ENCODE measurements around the gene THRB. TPM values are rescaled to one million over a fixed set of nuclear protein-coding genes. Genes with fewer than 3 reads are reported as not detected.

THRB gene
- total and polyA plus RNA-seq, 2 experiments from 2014 or later = 3.3 to 5.1 TPM

GRCh38 chr3:24472358-24472757 lies 22.3 kb downstream of the THRB start:
- H3F3A ChIP-seq (ENCODE audit: insufficient read depth) = peaks cover 5% of the 10 kb centered on the region; the same call in 1 of the 2 replicates
- H3K27ac ChIP-seq = no peak overlapping the region
- H3K4me3 ChIP-seq = no peak overlapping the region
- no peak overlapping the region for H2AFZ ChIP-seq
- H4K20me1 ChIP-seq (ENCODE audit: insufficient read depth) = no peaks in the 10 kb centered on the region
- no peak overlapping the region for H3K4me2 ChIP-seq (ENCODE audit: unreplicated experiment)
- 89 to 100% methylated on average over 1 of the region's 1 CpG for WGBS, 2 experiments (ENCODE audit: low coverage in 1 of 2, low lambda C conversion rate in 2 of 2, missing lambda C conversion rate in 2 of 2)
- no peaks in the 10 kb centered on the region for H3K9me2 ChIP-seq (ENCODE audit: insufficient read depth)
- H3K27me3 ChIP-seq (replicated peaks; ENCODE audit: insufficient read depth) = no peaks in the 10 kb centered on the region
- peaks cover 8% of the 10 kb centered on the region; the same call in 1 of the 2 replicates for H3K79me2 ChIP-seq (ENCODE audit: insufficient read depth)
- peak; percentile 42 for DNase-seq
- no peaks in the 10 kb centered on the region for H3K36me3 ChIP-seq (ENCODE audit: low read depth)
- in situ Hi-C loops (cut with MboI) = loop anchor here (25.0 kb wide), 1 partner anchor 1115 kb away; no protein-coding TSS in a partner anchor
- TF ChIP-seq EZH2phosphoT487 (IDR thresholded peaks at IDR 0.05; ENCODE audit: insufficient read depth, low read depth) = no peak
- no peaks in the 10 kb centered on the region for H3K9me3 ChIP-seq (ENCODE audit: low read depth)
- peaks cover 20% of the 10 kb centered on the region for H3K4me1 ChIP-seq (ENCODE audit: insufficient read depth)
- H3K9ac ChIP-seq = no peak overlapping the region

- H3K4me3 ChIP-seq = no peak overlapping the region
- H3K36me3 ChIP-seq (ENCODE audit: low read depth) = no peaks in the 10 kb centered on the region
- no peak overlapping the region for H2AFZ ChIP-seq
- no peaks in the 10 kb centered on the region for H3K9me2 ChIP-seq (ENCODE audit: insufficient read depth)
- WGBS, 2 experiments (ENCODE audit: low coverage in 1 of 2, low lambda C conversion rate in 2 of 2, missing lambda C conversion rate in 2 of 2) = 83 to 95% methylated on average over 1 of the region's 1 CpG
- H3K79me2 ChIP-seq (ENCODE audit: insufficient read depth) = peaks cover 8% of the 10 kb centered on the region; the same call in 1 of the 2 replicates
- DNase-seq = no peak
- H3K4me1 ChIP-seq (ENCODE audit: insufficient read depth) = peaks cover 17% of the 10 kb centered on the region
- TF ChIP-seq EZH2phosphoT487 (IDR thresholded peaks at IDR 0.05; ENCODE audit: insufficient read depth, low read depth) (no peak), EZH2 (IDR thresholded peaks at IDR 0.05; ENCODE audit: insufficient read depth, poor library complexity, severe bottlenecking) (no peak)
- no peaks in the 10 kb centered on the region for H3K9me3 ChIP-seq (ENCODE audit: low read depth)
- no peaks in the 10 kb centered on the region for H4K20me1 ChIP-seq (ENCODE audit: insufficient read depth)
- H3K27ac ChIP-seq = no peak overlapping the region
- no peaks in the 10 kb centered on the region for H3K27me3 ChIP-seq (replicated peaks; ENCODE audit: insufficient read depth)
- H3K4me2 ChIP-seq (ENCODE audit: unreplicated experiment) = no peak overlapping the region
- peaks cover 5% of the 10 kb centered on the region; the same call in 1 of the 2 replicates for H3F3A ChIP-seq (ENCODE audit: insufficient read depth)
- H3K9ac ChIP-seq = no peak overlapping the region
- in situ Hi-C loops (cut with MboI) = loop anchor here (25.0 kb wide), 1 partner anchor 1116 kb away; no protein-coding TSS in a partner anchor
Measured at GRCh38 chr3:24471486-24471885, 23.2 kb downstream of the THRB start.

GRCh38 chr3:24470277-24470676 lies 24.4 kb downstream of the THRB start:
- H3K4me2 ChIP-seq (ENCODE audit: unreplicated experiment) = no peak overlapping the region
- H4K20me1 ChIP-seq (ENCODE audit: insufficient read depth) = no peaks in the 10 kb centered on the region
- TF ChIP-seq EZH2 (IDR thresholded peaks at IDR 0.05; ENCODE audit: insufficient read depth, poor library complexity, severe bottlenecking) (no peak), EZH2phosphoT487 (IDR thresholded peaks at IDR 0.05; ENCODE audit: insufficient read depth, low read depth) (no peak)
- H3F3A ChIP-seq (ENCODE audit: insufficient read depth) = no peaks in the 10 kb centered on the region
- peaks cover 8% of the 10 kb centered on the region; the same call in 1 of the 2 replicates for H3K79me2 ChIP-seq (ENCODE audit: insufficient read depth)
- DNase-seq = no peak
- peaks cover 6% of the 10 kb centered on the region for H3K4me1 ChIP-seq (ENCODE audit: insufficient read depth)
- no peaks in the 10 kb centered on the region for H3K9me3 ChIP-seq (ENCODE audit: low read depth)
- no peak overlapping the region for H3K9ac ChIP-seq
- no peak overlapping the region for H3K4me3 ChIP-seq
- no peak overlapping the region for H2AFZ ChIP-seq
- H3K27ac ChIP-seq = no peak overlapping the region
- H3K36me3 ChIP-seq (ENCODE audit: low read depth) = no peaks in the 10 kb centered on the region
- no peaks in the 10 kb centered on the region for H3K27me3 ChIP-seq (replicated peaks; ENCODE audit: insufficient read depth)
- in situ Hi-C loops (cut with MboI) = loop anchor here (25.0 kb wide), 1 partner anchor 1117 kb away; no protein-coding TSS in a partner anchor
- no peaks in the 10 kb centered on the region for H3K9me2 ChIP-seq (ENCODE audit: insufficient read depth)
- WGBS, 2 experiments (ENCODE audit: low coverage in 1 of 2, low lambda C conversion rate in 2 of 2, missing lambda C conversion rate in 2 of 2) = 91 to 96% methylated on average over 4 of the region's 4 CpGs

GRCh38 chr3:24464389-24464788 lies 30.3 kb downstream of the THRB start:
- Histone ChIP-seq H4K20me1 (ENCODE audit: insufficient read depth) (no peaks in the 10 kb centered on the region), H3K79me2 (ENCODE audit: insufficient read depth) (no peaks in the 10 kb centered on the region), H3K27me3 (replicated peaks; ENCODE audit: insufficient read depth) (no peaks in the 10 kb centered on the region), H3K4me1 (ENCODE audit: insufficient read depth) (peaks cover 7% of the 10 kb centered on the region), H2AFZ (no peak overlapping the region), H3K9me3 (ENCODE audit: low read depth) (no peaks in the 10 kb centered on the region), H3K4me2 (ENCODE audit: unreplicated experiment) (no peak overlapping the region), H3K4me3 (no peak overlapping the region), H3K36me3 (ENCODE audit: low read depth) (no peaks in the 10 kb centered on the region), H3K27ac (no peak overlapping the region), H3K9ac (no peak overlapping the region), H3F3A (ENCODE audit: insufficient read depth) (no peaks in the 10 kb centered on the region), H3K9me2 (ENCODE audit: insufficient read depth) (no peaks in the 10 kb centered on the region)
- no peak for DNase-seq
- in situ Hi-C loops (cut with MboI) = loop anchor here (25.0 kb wide), 1 partner anchor 1123 kb away; no protein-coding TSS in a partner anchor
- TF ChIP-seq EZH2 (IDR thresholded peaks at IDR 0.05; ENCODE audit: insufficient read depth, poor library complexity, severe bottlenecking) = no peak
- no peak for TF ChIP-seq EZH2phosphoT487 (IDR thresholded peaks at IDR 0.05; ENCODE audit: insufficient read depth, low read depth)
- WGBS, 2 experiments (ENCODE audit: low coverage in 1 of 2, low lambda C conversion rate in 2 of 2, missing lambda C conversion rate in 2 of 2) = 96 to 100% methylated on average over 1 of the region's 1 CpG

Measured in GM23248 (cell line).